HEK293T (cell line): ENCODE data around the gene FSIP1.

Experiments used
- ARNT ChIP-seq: fragments of 450-650 bp; IDR thresholded peaks from 2 replicates; pipeline ENCODE4 v1.6.1; 2017; ENCODE audit warnings: mild to moderate bottlenecking
- BHLHE40 ChIP-seq: fragments of 450-650 bp; IDR thresholded peaks from 2 replicates; pipeline ENCODE4 v1.6.1; 2016; ENCODE audit warnings: mild to moderate bottlenecking, moderate library complexity, borderline replicate concordance
- CTBP1 ChIP-seq: fragments of 450-650 bp; IDR thresholded peaks from 2 replicates; pipeline ENCODE4 v1.6.1; 2016; ENCODE audit warnings: borderline replicate concordance
- ELF4 ChIP-seq: fragments of 450-650 bp; IDR thresholded peaks from 2 replicates; pipeline ENCODE4 v1.6.1; 2017; ENCODE audit warnings: antibody characterized with exemption
- FOXM1 ChIP-seq: fragments of 450-650 bp; IDR thresholded peaks from 2 replicates; pipeline ENCODE4 v1.6.1; 2017; ENCODE audit warnings: mild to moderate bottlenecking, borderline replicate concordance
- HDGF ChIP-seq: fragments of 450-650 bp; IDR thresholded peaks from 2 replicates; pipeline ENCODE4 v1.6.1; 2017; ENCODE audit warnings: antibody characterized with exemption, borderline replicate concordance
- NFRKB ChIP-seq: fragments of 450-650 bp; IDR thresholded peaks from 2 replicates; pipeline ENCODE4 v1.6.1; 2016; ENCODE audit warnings: mild to moderate bottlenecking, moderate library complexity
- PKNOX1 ChIP-seq: fragments of 450-650 bp; IDR thresholded peaks from 2 replicates; pipeline ENCODE4 v1.6.1; 2016
- TARDBP ChIP-seq: fragments of 450-650 bp; IDR thresholded peaks from 2 replicates; pipeline ENCODE4 v1.6.1; 2016
- ZNF384 ChIP-seq: fragments of 450-650 bp; IDR thresholded peaks from 2 replicates; pipeline ENCODE4 v1.6.1; 2016

- TF ChIP-seq ARNT (no peak), BHLHE40 (no peak), CTBP1 (no peak), TARDBP (no peak), PKNOX1 (no peak), HDGF (no peak), FOXM1 (no peak), ELF4 (no peak), ZNF384 (no peak), NFRKB (no peak)
Measured at GRCh38 chr15:39817892-39818291, 35.3 kb upstream of the FSIP1 start.
